Mesothelial cell of epicardium (in vitro differentiated cells): Measurements from ENCODE around the gene WNT2. TPM values are rescaled to one million over a fixed set of nuclear protein-coding genes. Genes with fewer than 3 reads are reported as not detected.

Experiments
- DNase-seq, 2 experiments: peaks; one replicate each; pipeline ENCODE4 v3.0.0; 2021; ENCODE audit warnings: low spot score in 2 of 2; ENCODE audit not compliant: unreplicated experiment in 2 of 2
- H3K27ac Mint-ChIP-seq: 2 replicates; pipeline ENCODE4 v1.8.0; 2021; ENCODE audit warnings: mixed read lengths
- H3K27me3 Mint-ChIP-seq: 2 replicates; pipeline ENCODE4 v1.8.0; 2021; ENCODE audit warnings: low read depth, mixed read lengths
- H3K36me3 Mint-ChIP-seq: 2 replicates; pipeline ENCODE4 v1.8.0; 2021; ENCODE audit warnings: mixed read lengths
- H3K4me1 Mint-ChIP-seq: 2 replicates; pipeline ENCODE4 v1.8.0; 2021; ENCODE audit warnings: mixed read lengths
- H3K4me3 Mint-ChIP-seq: 2 replicates; pipeline ENCODE4 v1.8.0; 2021; ENCODE audit warnings: mild to moderate bottlenecking, moderate library complexity, mixed read lengths
- H3K9me3 Mint-ChIP-seq: 2 replicates; pipeline ENCODE4 v1.8.0; 2021; ENCODE audit warnings: mixed read lengths
- CTCF ChIP-seq: fragments of 200-600 bp; sonication (generic); IDR thresholded peaks from one replicate; pipeline ENCODE4 v1.5.0; 2021; ENCODE audit warnings: antibody characterized with exemption; ENCODE audit not compliant: unreplicated experiment
- total RNA-seq: library from RNA; stranded (reverse); gene quantifications from 3 replicates; pipeline ENCODE4 v1.2.1, GENCODE V29; 2021

The WNT2 gene
- total RNA-seq, 1 donor from 2014 or later = 19.9 TPM

- Mint-ChIP-seq H3K4me3 (no peak overlapping the region), H3K27ac (no peak overlapping the region), H3K9me3 (peaks cover 5% of the 10 kb centered on the region), H3K4me1 (peaks cover 10% of the 10 kb centered on the region), H3K36me3 (peaks cover 14% of the 10 kb centered on the region), H3K27me3 (no peaks in the 10 kb centered on the region)
- DNase-seq = no peak
- no peak for TF ChIP-seq CTCF
Observed at GRCh38 chr7:117283779-117284178, 39.1 kb downstream of the WNT2 start.

- H3K4me3 Mint-ChIP-seq = no peak overlapping the region
- peaks cover 14% of the 10 kb centered on the region for H3K36me3 Mint-ChIP-seq
- no peak for TF ChIP-seq CTCF
- H3K9me3 Mint-ChIP-seq = peaks cover 5% of the 10 kb centered on the region
- H3K4me1 Mint-ChIP-seq = peaks cover 10% of the 10 kb centered on the region
- DNase-seq = no peak
- no peak overlapping the region for H3K27ac Mint-ChIP-seq
- no peaks in the 10 kb centered on the region for H3K27me3 Mint-ChIP-seq
Observed at GRCh38 chr7:117283371-117283770, 39.5 kb downstream of the WNT2 start.

- H3K36me3 Mint-ChIP-seq = peaks cover 13% of the 10 kb centered on the region
- TF ChIP-seq CTCF = no peak
- H3K9me3 Mint-ChIP-seq = peaks cover 5% of the 10 kb centered on the region
- no peak overlapping the region for H3K27ac Mint-ChIP-seq
- H3K4me3 Mint-ChIP-seq = no peak overlapping the region
- no peaks in the 10 kb centered on the region for H3K27me3 Mint-ChIP-seq
- H3K4me1 Mint-ChIP-seq = peaks cover 14% of the 10 kb centered on the region
- DNase-seq = no peak
Observed at GRCh38 chr7:117282239-117282812, 40.5 kb downstream of the WNT2 start.

- no peak for TF ChIP-seq CTCF
- H3K27ac Mint-ChIP-seq = no peak overlapping the region
- peaks cover 19% of the 10 kb centered on the region for H3K4me1 Mint-ChIP-seq
Observed at GRCh38 chr7:117281562-117281961, 41.3 kb downstream of the WNT2 start.

GRCh38 chr7:117279931-117280557 is 42.8 kb downstream of the WNT2 start:
- no peak overlapping the region for H3K27ac Mint-ChIP-seq
- TF ChIP-seq CTCF = no peak
- peaks cover 12% of the 10 kb centered on the region for H3K36me3 Mint-ChIP-seq
- no peaks in the 10 kb centered on the region for H3K27me3 Mint-ChIP-seq
- peaks cover 5% of the 10 kb centered on the region for H3K9me3 Mint-ChIP-seq
- DNase-seq = no peak
- no peak overlapping the region for H3K4me3 Mint-ChIP-seq
- H3K4me1 Mint-ChIP-seq = peaks cover 16% of the 10 kb centered on the region

More at GRCh38 chr7:117281562-117281961, 41.3 kb downstream of the WNT2 start:
- Mint-ChIP-seq H3K9me3 (peaks cover 5% of the 10 kb centered on the region), H3K27me3 (no peaks in the 10 kb centered on the region), H3K4me3 (no peak overlapping the region), H3K36me3 (peaks cover 12% of the 10 kb centered on the region)
- no peak for DNase-seq
